KOPT-K1 (cell line): ENCODE data around the gene LEMD2.

Experiments used
- H3K27ac ChIP-seq: fragments of 200-600 bp; sonication (generic); 2 replicates; pipeline ENCODE4 v1.5.1; 2016; ENCODE audit warnings: antibody characterized with exemption, mild to moderate bottlenecking, low read depth, low read length; ENCODE audit not compliant: poor library complexity, severe bottlenecking
- H3K36me3 ChIP-seq: fragments of 200-600 bp; sonication (generic); 2 replicates; pipeline ENCODE4 v1.5.1; 2017; ENCODE audit warnings: antibody characterized with exemption, mild to moderate bottlenecking, low read length, moderate library complexity; ENCODE audit not compliant: insufficient read depth
- H3K9me3 ChIP-seq: fragments of 200-600 bp; sonication (generic); 2 replicates; pipeline ENCODE4 v1.5.1; 2017; ENCODE audit warnings: antibody characterized with exemption, low read length, mild to moderate bottlenecking; ENCODE audit not compliant: insufficient read depth, poor library complexity, severe bottlenecking

LEMD2 gene

DNA sequence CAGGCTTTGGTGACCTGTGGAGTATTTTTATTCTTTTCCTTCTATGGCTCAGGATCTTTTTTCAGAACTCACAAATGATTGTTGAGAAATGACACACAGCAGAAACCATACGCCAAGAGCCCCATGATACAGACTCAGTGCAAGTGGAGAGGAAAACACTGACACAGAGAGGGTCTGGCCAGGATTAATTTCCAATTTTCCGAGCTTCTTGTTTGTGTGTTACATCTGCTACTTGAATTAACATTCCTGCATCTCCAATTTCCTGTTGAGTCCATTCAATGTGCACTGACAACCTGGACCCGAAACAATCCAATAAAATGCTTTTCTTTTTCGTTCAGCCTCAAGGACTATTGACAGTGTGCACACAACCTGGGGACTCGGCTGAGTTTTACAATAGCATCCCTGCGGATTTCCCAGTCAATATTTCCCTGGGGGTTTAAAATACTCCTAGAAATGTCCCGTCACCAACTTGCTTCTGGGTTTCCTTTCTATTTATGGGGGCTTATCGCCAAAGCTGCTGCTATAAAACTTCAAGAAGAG, 19.8 kb upstream of the LEMD2 start:
- Histone ChIP-seq H3K9me3 (no peaks in the 10 kb centered on the region), H3K27ac (no peak overlapping the region), H3K36me3 (no peaks in the 10 kb centered on the region)

DNA sequence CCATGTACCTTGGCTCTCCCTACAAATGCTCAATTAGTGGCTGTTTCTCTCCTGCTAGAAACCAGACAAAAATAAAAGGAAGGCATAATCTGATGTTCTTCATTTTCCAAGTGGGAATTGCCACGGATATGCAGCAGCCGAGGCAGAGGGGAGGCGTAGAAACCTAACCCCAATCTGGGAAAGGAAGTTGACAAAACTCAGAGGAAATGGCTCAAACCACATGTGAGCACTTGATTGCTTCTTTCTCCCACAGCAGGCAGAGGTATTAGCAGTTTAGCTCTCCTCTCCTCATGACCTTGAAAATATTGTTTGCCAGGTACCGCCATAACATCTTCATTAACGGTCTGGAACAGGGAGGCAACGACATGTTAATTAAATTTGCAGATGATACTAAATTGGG, 18.7 kb upstream of the LEMD2 start:
- Histone ChIP-seq H3K9me3 (no peaks in the 10 kb centered on the region), H3K36me3 (no peaks in the 10 kb centered on the region), H3K27ac (no peak overlapping the region)

DNA sequence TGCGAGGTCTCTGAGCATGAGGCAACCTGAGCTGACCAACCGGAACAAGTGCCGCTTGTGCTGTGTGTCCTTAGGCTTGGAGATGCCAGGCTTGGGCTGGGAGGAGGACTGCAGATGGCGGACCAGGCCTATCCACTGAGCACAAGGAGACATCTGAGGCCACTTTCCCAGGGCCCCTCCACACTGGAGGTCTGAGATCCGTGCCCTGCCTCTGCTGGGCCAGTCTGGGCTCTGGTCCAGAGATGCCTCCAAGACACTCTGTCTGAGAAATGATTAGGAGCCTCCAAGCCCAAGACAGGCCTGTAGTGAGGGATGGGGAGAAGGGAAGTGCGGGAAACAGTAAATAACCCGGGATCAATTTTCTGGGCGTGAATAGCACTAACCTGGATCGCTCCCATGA, 17.9 kb upstream of the LEMD2 start:
- no peaks in the 10 kb centered on the region for H3K9me3 ChIP-seq
- no peaks in the 10 kb centered on the region for H3K36me3 ChIP-seq
- H3K27ac ChIP-seq = no peak overlapping the region

DNA sequence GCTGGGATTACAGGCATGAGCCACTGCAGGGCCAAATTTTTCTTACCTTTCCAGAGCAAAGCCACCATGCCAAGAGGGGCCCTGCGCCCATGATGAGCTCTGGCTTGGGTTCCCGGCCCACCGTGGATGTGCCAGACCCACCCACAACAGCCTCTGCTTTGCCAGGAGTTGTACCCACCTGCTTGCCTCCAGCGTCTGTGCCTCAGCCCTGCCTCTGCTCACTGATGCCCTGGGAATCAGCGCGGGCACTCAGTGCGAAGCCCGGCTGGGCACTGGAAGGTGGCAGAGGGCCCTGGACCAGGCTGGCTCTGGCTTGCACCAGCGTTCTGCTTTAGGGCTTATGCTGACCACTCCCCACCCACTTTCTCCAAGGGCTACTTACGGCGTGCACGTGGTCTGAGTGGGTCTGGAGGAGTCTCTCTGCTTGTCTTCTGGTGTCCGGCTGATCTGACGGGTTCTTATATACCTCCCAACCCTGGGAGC, 14.7 kb upstream of the LEMD2 start, which contains the start of gene MLN:
MLN (minus strand) TSS at position 433 of the 483 bp plus-strand sequence. CDS start 2,840 bp downstream, outside the sequence.
- H3K9me3 ChIP-seq = no peaks in the 10 kb centered on the region
- no peaks in the 10 kb centered on the region for H3K36me3 ChIP-seq
- H3K27ac ChIP-seq = no peak within 1 kb of the TSS

DNA sequence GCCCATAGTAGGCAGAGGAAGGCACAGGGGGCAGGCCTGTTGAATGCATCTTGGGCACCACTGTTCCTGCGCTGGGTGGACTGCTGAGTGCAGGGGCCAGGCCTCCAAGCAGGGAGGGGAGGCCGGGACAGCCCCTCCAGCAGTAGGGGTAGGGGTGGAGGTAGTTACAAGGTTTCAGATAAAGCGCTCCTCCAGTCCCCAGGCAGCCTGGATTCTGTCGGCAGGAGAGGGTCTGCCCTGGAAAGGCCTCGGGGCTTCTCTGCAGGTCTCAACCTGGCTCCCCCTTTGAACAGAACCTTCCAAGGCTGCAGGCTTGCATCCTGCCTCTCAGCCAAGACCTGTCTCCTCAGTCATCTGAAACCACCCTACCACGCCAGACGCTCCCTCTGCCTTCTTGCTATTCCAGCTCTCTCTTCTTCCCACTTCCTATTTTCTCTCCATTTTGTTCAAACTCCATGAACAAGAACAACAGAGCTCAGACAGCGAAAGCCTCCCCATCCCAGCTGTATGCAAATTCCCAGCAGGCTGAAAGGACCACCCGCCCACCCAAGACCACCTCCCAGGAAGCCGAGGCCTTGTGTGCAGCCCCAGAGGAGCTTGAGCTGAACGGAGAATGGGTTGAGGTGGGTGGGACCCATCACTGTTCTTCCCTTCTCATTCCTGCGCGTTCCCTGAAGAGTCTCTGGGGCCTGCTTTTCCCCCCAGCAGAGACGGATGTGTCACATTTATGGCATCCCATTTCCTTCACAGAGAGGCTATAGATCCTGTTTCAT, 13.4 kb upstream of the LEMD2 start:
- Histone ChIP-seq H3K36me3 (no peaks in the 10 kb centered on the region), H3K27ac (no peak overlapping the region), H3K9me3 (no peaks in the 10 kb centered on the region)

DNA sequence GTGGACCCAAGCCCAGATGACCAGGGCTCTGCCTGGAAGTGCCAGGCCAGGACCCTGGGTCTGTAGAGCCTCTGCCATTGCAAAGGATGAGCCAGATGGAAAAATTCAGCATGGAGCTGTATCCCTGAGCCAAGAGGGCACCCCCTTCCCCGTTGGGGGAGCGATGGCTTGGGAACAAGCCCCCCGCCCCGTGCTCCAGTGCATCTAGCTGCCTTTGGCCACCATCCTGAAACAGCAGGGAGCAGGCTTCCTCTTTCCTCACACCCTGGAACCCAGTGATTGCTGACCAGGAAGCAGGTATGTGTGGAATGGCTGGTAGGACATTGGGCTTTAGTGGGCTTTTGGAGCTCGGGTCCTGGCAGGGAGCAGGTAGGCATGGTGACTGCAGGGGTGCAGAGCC, 12.7 kb upstream of the LEMD2 start:
- no peak overlapping the region for H3K27ac ChIP-seq

DNA sequence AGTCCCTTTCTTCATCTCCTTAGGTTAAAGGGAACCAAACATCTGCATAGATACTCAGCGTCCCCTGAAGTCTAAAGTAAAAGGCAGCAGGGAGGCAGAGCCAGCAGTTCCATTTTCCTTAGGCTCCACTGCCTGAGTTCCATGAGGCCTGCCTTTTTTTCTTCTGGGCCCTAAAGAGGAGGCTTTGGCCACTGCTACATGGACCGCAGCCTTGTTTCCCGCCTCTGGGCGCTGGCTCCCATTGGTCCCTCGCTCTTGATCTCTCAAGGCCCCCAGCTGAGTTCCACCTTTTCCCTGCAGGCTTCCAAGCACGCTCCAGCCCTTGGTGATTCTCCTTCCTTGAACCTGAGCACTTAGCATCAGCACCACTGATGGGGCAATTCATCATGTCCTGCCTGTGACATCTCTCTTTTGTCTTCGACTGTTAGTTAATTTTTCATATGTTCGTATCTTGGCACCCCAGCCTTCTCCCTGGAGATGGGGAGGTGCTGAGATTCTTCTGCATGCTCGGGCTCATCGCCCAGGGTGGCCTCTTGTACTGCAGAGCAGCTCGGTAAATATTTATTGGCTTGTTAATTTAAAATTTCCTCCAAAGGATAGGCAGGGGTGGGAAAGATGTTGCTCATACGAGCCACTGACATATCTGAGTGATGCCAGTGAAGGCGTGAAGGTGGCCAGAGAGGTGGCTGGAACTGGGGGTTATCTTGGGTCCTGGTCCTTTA, 11.5 kb upstream of the LEMD2 start:
- H3K27ac ChIP-seq = no peak overlapping the region

More for the DNA sequence above, 12.7 kb upstream of the LEMD2 start:
- Histone ChIP-seq H3K9me3 (no peaks in the 10 kb centered on the region), H3K36me3 (no peaks in the 10 kb centered on the region)

DNA sequence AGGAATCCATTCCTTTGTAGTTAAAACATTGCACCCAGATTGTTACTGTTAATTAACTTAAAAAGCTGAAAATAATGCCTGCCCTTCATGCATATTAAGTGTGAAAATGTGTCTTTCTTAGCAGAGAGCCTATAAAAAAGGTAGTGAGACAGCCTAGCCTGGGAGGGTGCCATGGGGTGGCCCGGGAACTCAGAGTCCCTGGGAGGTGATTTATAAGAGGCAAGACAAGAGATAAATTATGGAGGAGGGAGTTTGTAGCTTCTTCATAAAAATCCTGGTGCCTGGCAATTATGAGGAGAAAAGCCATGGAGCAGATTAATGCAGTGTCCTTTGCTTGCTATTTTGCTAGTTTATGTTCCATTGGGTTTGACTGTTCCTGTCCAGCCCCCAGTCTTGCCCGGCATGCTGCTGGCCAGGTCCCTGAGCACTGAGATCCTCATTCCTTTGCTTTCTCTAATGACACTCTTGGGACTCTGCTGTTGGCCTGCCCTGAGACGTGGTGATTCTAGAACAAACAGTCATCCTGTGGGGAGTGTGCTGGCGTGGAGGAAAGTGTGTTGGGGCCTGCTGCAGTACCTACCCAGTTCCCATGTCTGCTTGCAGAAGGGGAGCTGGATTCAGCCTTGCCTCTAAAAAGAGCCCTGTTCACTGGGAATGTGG, 10.7 kb upstream of the LEMD2 start:
- H3K9me3 ChIP-seq = no peaks in the 10 kb centered on the region
- no peak overlapping the region for H3K27ac ChIP-seq
- H3K36me3 ChIP-seq = no peaks in the 10 kb centered on the region

More for the DNA sequence above, 11.5 kb upstream of the LEMD2 start:
- Histone ChIP-seq H3K9me3 (no peaks in the 10 kb centered on the region), H3K36me3 (no peaks in the 10 kb centered on the region)

DNA sequence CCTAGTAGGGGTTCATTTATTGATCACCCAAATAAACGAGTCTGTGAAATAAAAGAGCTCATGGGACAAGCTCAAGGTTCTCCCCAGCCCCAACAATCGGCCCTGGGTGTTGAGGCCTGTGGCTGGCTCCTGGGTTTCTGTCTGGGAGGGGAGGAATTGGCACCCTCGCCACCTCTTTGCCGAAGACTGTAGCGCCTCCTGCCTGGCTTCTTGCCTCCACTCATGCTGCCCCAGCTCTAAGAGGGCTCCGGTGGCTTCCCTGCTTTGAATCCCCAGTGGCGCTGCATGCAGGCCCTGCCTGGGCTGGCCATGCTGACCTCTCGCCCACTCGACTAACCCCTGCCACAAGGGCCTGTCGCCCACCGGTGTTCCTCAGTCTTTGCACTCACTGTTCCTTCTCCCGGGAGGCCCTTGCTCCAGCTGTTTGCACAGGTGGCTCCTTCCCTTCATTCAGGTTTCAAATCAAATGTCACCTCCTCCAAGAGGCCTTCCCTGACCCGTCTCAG, 9.5 kb upstream of the LEMD2 start:
- no peaks in the 10 kb centered on the region for H3K9me3 ChIP-seq
- no peaks in the 10 kb centered on the region for H3K36me3 ChIP-seq
- H3K27ac ChIP-seq = no peak overlapping the region

DNA sequence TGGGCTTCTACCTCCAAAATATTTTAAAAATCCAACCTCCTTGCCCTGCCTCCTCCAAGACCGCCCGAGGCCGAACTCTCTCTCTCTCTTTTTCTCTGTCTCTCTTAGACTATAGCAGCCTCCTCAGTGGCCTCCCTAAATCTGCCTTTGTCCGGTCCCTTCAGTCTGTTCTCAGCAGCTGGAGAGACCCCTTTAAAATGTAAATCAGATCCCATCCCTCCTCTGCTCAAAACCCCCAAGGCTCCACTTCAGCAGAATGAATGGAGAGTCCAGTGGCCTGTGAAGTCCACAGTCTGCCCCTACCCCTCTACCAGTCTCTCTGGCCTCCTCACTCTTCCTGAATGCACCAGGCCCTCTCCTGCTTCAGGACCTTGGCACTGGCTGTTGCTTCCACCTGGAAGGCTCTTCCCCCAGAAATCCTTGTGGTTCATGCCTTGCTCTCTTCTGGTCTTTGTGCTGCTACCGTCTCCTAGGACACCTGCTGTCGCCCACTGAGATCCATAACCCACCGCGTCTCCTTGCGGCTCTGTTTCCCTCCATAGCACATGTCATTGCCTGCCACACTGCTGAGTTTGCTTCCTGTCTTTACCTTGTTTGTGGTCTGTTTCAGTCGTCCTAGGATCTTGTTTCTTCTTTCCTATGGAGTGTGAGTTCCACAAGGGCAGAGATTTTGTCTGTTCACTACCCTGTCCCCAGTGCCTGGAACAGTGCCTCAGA, 8.9 kb upstream of the LEMD2 start:
- no peak overlapping the region for H3K27ac ChIP-seq
- H3K36me3 ChIP-seq = no peaks in the 10 kb centered on the region
- no peaks in the 10 kb centered on the region for H3K9me3 ChIP-seq

DNA sequence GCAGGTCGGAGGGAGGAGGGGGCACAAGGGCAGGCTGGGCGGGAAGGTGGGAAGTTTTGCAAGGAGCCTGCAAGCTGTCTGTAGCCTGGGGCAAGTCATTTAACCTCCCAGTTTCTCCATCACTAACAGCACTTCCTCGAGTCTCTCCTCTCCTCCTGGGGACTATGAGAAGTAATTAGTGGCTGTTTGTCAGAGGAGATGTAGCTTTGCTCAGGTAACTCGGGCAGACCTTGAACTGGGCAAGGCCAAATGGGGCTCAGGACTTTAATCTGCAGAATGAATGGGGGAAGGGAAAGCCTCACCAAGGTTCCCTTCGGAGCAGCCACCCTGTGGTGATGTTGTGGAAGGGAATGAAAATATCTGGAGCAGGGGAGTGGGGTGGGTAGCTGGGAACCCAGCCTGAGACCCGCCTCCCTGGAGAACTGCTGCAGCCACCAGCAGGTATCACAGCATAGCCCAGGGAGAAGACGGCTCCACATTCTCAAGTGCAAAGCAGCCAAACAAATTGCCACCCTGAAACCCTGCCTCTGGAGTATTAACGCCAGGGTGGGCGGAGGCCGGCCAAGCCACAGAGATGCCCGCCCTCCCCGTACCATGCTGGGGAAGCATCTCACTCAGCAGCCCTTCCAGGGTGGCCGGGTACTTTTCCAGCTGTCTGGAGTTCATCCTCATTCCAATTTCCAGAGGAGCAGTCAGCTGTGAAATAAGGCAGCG, 6.1 kb upstream of the LEMD2 start:
- Histone ChIP-seq H3K27ac (no peak overlapping the region), H3K9me3 (no peaks in the 10 kb centered on the region), H3K36me3 (no peaks in the 10 kb centered on the region)

DNA sequence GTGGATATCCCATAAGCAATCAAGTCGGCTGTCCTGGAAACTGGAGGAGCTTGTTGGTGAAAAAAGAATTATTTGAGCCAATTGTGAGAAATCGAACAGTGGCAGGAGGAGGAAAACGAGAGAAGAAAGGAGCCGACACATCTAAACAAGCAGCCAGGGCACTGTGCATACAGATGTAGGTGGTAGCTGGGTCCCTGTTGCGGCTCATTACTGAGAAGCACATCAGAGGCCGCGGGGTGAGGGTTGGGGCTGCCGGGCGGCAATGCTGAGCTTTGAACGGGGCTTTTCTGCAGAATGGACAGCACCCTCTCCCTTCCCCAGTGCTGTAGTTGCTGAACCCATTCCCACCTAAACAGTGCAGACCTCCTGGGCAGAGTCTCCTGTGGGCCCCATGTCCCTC, 4.1 kb upstream of the LEMD2 start:
- H3K27ac ChIP-seq = no peak overlapping the region
- H3K36me3 ChIP-seq = no peaks in the 10 kb centered on the region
- H3K9me3 ChIP-seq = no peaks in the 10 kb centered on the region

DNA sequence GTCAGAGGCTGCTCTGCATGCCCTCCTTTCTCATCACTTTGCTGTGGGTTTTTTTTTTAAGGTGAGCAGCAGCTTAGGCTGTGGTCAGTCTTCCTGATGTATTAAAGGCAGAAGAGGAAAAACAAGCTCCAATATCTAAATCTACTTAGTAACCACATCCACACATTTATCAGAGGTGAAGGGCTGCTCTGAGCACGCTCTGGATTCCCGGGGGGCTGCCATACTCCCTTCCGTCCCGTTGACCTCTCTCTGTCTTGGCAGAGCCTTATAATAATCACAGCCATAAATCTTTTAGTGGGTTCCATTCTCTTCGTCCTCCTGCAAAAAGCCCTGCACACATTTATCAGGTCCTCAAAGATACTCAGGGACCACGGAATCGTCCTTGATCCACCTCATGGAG, 2.7 kb upstream of the LEMD2 start:
- H3K36me3 ChIP-seq = peaks cover 9% of the 10 kb centered on the region
- H3K27ac ChIP-seq = no peak overlapping the region
- H3K9me3 ChIP-seq = no peaks in the 10 kb centered on the region

DNA sequence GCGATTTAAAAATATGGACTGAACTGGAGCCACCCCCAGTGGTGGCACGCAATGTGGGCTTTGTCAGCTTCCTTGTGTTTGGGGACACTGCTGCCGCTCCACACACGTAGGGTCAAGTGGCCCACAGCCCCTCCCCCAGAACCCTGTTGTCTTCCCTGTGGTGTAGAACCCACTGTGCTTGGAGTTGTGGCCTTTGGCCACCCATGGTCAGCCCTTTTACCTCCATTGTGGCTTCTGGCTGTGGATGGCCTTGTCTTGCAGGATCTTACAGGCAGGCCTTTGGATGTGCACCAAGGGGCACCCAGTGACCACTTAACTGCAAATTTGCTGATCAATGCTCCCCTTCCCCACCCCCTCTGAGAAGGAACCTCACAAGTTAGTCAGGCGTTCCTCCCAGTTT, 2.0 kb upstream of the LEMD2 start:
- Histone ChIP-seq H3K36me3 (peaks cover 16% of the 10 kb centered on the region), H3K27ac (no peak overlapping the region), H3K9me3 (no peaks in the 10 kb centered on the region)
